Endothelial cell of umbilical vein (primary cell): ENCODE measurements around the gene TOP2B. TPM values are rescaled to one million over a fixed set of nuclear protein-coding genes. Genes with fewer than 3 reads are reported as not detected.

Source experiments
- BruUV-seq: library from RNA; stranded (reverse); fragments of 400-500 nt; replicated peaks from 2 replicates; lab custom pipeline; 2021; lab: Mats Ljungman, UMichigan
- CTCF ChIA-PET: fragments of 300-600, 350-600 bp; sonication (Branson Sonifier 250); formaldehyde crosslinking; loops from one replicate; lab custom pipeline; 2021; ENCODE audit warnings: antibody characterized with exemption, inconsistent platforms; lab: Charles Lee
- POLR2A ChIA-PET: fragments of 300-600, 350-600 bp; sonication (Branson Sonifier 250); formaldehyde crosslinking; loops from one replicate; lab custom pipeline; 2021; ENCODE audit warnings: antibody characterized with exemption, inconsistent platforms; lab: Charles Lee
- DNase-seq: peaks from one replicate; pipeline ENCODE4 v3.0.0-alpha.2; 2011; ENCODE audit warnings: low read depth, low spot score
- FAIRE-seq: peaks from 2 replicates; lab custom pipeline; 2011; peaks lifted over from hg19 to GRCh38; lab: Jason Lieb, UNC
- H2AFZ ChIP-seq: 2 replicates; pipeline ENCODE4 v1.6.0; 2012; ENCODE audit warnings: low read depth, low read length, control low read depth, inconsistent platforms
- H3K27ac ChIP-seq: 2 replicates; pipeline ENCODE4 v1.5.1; 2011; ENCODE audit warnings: low read depth, mild to moderate bottlenecking, control low read depth, low read length, moderate library complexity; ENCODE audit not compliant: insufficient read depth
- H3K27me3 ChIP-seq, 2 experiments: 2 replicates each; pipeline versions ENCODE4 v1.6.0 to v1.6.1; 2011; ENCODE audit warnings: low read length in 2 of 2, mixed read lengths in 1 of 2; ENCODE audit not compliant: control insufficient read depth in 2 of 2, insufficient read depth in 2 of 2
- H3K36me3 ChIP-seq, 2 experiments: 2 replicates in 1 of 2; 3 replicates in 1 of 2; pipeline ENCODE4 v1.5.1; 2011; ENCODE audit warnings: low read length in 2 of 2, mild to moderate bottlenecking in 1 of 2, moderate library complexity in 1 of 2; ENCODE audit not compliant: control insufficient read depth in 2 of 2, insufficient read depth in 2 of 2; ENCODE audit errors: extremely low read depth in 1 of 2
- H3K4me1 ChIP-seq: 3 replicates; pipeline ENCODE4 v1.5.1; 2011; ENCODE audit warnings: mild to moderate bottlenecking, low read length; ENCODE audit not compliant: control insufficient read depth, insufficient read depth; ENCODE audit errors: extremely low read depth
- H3K4me2 ChIP-seq: 2 replicates; pipeline ENCODE4 v1.6.1; 2011; ENCODE audit warnings: low read length, control low read depth, mixed read lengths; ENCODE audit not compliant: insufficient read depth
- H3K4me3 ChIP-seq, 3 experiments: fragments of 200-600 bp in 1 of 3; sonication (generic), shearing (Covaris generic) in 1 of 3; replicated peaks in 1 of 3; 2 replicates each; pipeline ENCODE4 v1.5.1; 2011 to 2016; ENCODE audit warnings: control low read depth in 3 of 3, low read length in 3 of 3, mild to moderate bottlenecking in 2 of 3, inconsistent platforms in 1 of 3, low read depth in 1 of 3, moderate library complexity in 1 of 3; ENCODE audit not compliant: insufficient read depth in 1 of 3
- H3K79me2 ChIP-seq: 2 replicates; pipeline ENCODE4 v1.6.0; 2012; ENCODE audit warnings: low read length, inconsistent platforms; ENCODE audit not compliant: control insufficient read depth, insufficient read depth
- H3K9ac ChIP-seq: replicated peaks from 2 replicates; pipeline ENCODE3; 2011; ENCODE audit warnings: low read length, control low read depth; ENCODE audit not compliant: insufficient read depth; ENCODE audit errors: extremely low read depth
- H3K9me1 ChIP-seq: replicated peaks from 3 replicates; pipeline ENCODE4 v1.6.0; 2011; ENCODE audit warnings: mild to moderate bottlenecking, low read length; ENCODE audit not compliant: control insufficient read depth, insufficient read depth; ENCODE audit errors: extremely low read depth
- H3K9me3 ChIP-seq: replicated peaks from 2 replicates; pipeline ENCODE4 v1.5.1; 2012; ENCODE audit warnings: low read length, inconsistent platforms; ENCODE audit not compliant: control insufficient read depth, insufficient read depth
- H4K20me1 ChIP-seq: replicated peaks from 2 replicates; pipeline ENCODE3; 2011; ENCODE audit warnings: mild to moderate bottlenecking, low read length; ENCODE audit not compliant: control insufficient read depth, insufficient read depth; ENCODE audit errors: extremely low read depth
- CTCF ChIP-seq, 2 donors: IDR thresholded peaks; 1 replicate in 1 of 2; 2 replicates in 1 of 2; pipeline ENCODE4 v1.5.1; 2011; ENCODE audit warnings: low read length in 2 of 2, mild to moderate bottlenecking in 2 of 2, moderate library complexity in 2 of 2, control low read depth in 1 of 2, inconsistent platforms in 1 of 2, low read depth in 1 of 2; ENCODE audit not compliant: insufficient read depth in 1 of 2; ENCODE audit errors: extremely low read depth in 1 of 2
- EZH2 ChIP-seq: IDR thresholded peaks from 2 replicates; pipeline ENCODE4 v1.6.1; 2012; ENCODE audit warnings: borderline replicate concordance, low read depth, mild to moderate bottlenecking, moderate library complexity, low read length, inconsistent platforms; ENCODE audit not compliant: severe bottlenecking
- FOS ChIP-seq: IDR thresholded peaks from 2 replicates; pipeline ENCODE4 v1.6.1; 2011; ENCODE audit warnings: mild to moderate bottlenecking, low read length, moderate library complexity, borderline replicate concordance; ENCODE audit not compliant: insufficient read depth
- GATA2 ChIP-seq: IDR thresholded peaks from 2 replicates; pipeline ENCODE4 v1.7.0; 2011; ENCODE audit warnings: low read depth, mild to moderate bottlenecking, moderate library complexity, mixed read lengths, low read length; ENCODE audit not compliant: insufficient read length, insufficient read depth
- JUN ChIP-seq: IDR thresholded peaks from 2 replicates; pipeline ENCODE4 v1.6.1; 2011; ENCODE audit warnings: borderline replicate concordance, low read depth; ENCODE audit not compliant: insufficient read length, insufficient read depth
- MAX ChIP-seq: IDR thresholded peaks from 2 replicates; pipeline ENCODE4 v1.6.1; 2011; ENCODE audit not compliant: insufficient read depth, insufficient read length
- MYC ChIP-seq: IDR thresholded peaks from one replicate; pipeline ENCODE4 v1.6.1; 2011; ENCODE audit warnings: mild to moderate bottlenecking, low read depth, low read length
- POLR2A ChIP-seq: IDR thresholded peaks from 2 replicates; pipeline ENCODE4 v1.6.1; 2012; ENCODE audit warnings: low read depth, mild to moderate bottlenecking, control low read depth, low read length
- POLR2AphosphoS5 ChIP-seq: IDR thresholded peaks from 2 replicates; pipeline ENCODE4 v1.6.1; 2012; ENCODE audit warnings: low read depth, mild to moderate bottlenecking, control low read depth, low read length, moderate library complexity; ENCODE audit not compliant: insufficient read depth
- dilution Hi-C: fragments of 300-500 bp; cut with MboI; formaldehyde crosslinking; loops from one replicate; pipeline ENCODE4 v1.15.0; 2019; ENCODE audit warnings: low sequenced_read_pairs; ENCODE audit not compliant: extremely low pct_ligation_motif_present
- intact Hi-C: fragments of 100-400 bp; cut with micrococcal nuclease; formaldehyde crosslinking; loops from one replicate; pipeline ENCODE4 v1.10.0; 2022
- polyA plus RNA-seq, 4 experiments: library from polyadenylated mRNA; depleted of rRNA in 3 of 4; stranded (reverse) in 3 of 4; unstranded in 1 of 4; fragments of >200 nt; gene quantifications; 2 replicates each; pipeline versions ENCODE4 v1.2.1 to v1.2.3, GENCODE V29; 2011 to 2012; ENCODE audit warnings: missing spikeins in 1 of 4
- total RNA-seq: library from RNA; stranded (reverse); gene quantifications from 2 replicates; pipeline ENCODE4 v1.2.3, GENCODE V29; 2021

TOP2B gene
- total and polyA plus RNA-seq, 2 donors (not counting 3 experiments of a cell fraction or from before 2014, with no cell fraction given), result 20.4 to 98.9 TPM

DNA sequence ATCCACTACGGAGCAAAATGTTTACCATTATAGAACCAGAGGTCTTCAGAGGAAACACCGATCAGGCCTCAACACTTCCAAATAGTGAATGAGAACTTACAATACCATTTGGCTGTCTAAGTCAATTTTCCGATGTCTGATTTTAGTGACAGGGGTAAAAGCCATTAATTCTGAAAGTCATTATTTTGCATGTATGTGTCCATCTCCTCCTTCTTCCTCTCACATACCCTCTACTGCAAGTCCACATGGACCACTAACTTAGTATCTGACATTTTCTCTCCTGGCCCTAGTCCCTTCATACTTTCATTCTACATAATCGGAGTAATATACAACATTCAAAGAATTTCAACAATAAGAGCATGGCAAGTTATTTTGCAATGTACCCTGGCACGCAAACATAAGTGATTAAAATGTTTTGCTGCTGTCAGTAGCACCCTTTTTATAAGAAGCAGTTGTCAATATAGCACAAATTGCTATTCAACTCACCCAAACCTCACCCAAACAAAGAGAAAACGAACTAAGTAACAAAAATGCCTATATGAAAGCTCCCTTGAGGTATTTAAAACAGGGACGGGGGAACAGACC lies 1.9 kb downstream of the TOP2B start:
- peaks cover 18% of the 10 kb centered on the region for H4K20me1 ChIP-seq
- BruUV-seq, result TSS peak; percentile 16
- peaks cover 19% of the 10 kb centered on the region for H3K4me1 ChIP-seq
- no peaks in the 10 kb centered on the region for H3K27me3 ChIP-seq
- intact Hi-C loops (loop anchor here (2.0 to 5.0 kb wide), 3 partner anchors 14 to 194 kb away; no protein-coding TSS in a partner anchor), dilution Hi-C loops (no loop called here)
- no peak for FAIRE-seq
- H3K4me2 ChIP-seq, result peak overlapping the region; percentile 99
- CTCF ChIA-PET, result interaction anchor here (1.3 to 1.5 kb wide), 2 partner anchors 26 to 121 kb away, joined by 3 to 5 read pairs; partner anchors contain the start of gene NGLY1
- H3K9me3 ChIP-seq, result no peaks in the 10 kb centered on the region
- POLR2A ChIA-PET, result no interaction called here
- H3K4me3 ChIP-seq, result peak overlapping the region; percentile 83 to 98 (median 92)
- no peaks in the 10 kb centered on the region for H3K9me1 ChIP-seq
- no peak for TF ChIP-seq EZH2
- no peak for TF ChIP-seq CTCF (IDR thresholded peaks at IDR 0.05; ENCODE audit: extremely low read depth in 1 of 2, insufficient read depth in 1 of 2, low read depth in 1 of 2, low read length in 2 of 2)
- no peak for TF ChIP-seq MAX
- no peak for TF ChIP-seq JUN
- no peak for TF ChIP-seq GATA2
- no peak for TF ChIP-seq POLR2A
- no peak for TF ChIP-seq FOS
- TF ChIP-seq POLR2AphosphoS5, result no peak
- no peak for TF ChIP-seq MYC
- no peak for DNase-seq
- H3K36me3 ChIP-seq, result no peaks in the 10 kb centered on the region
- H3K79me2 ChIP-seq, result peaks cover 53% of the 10 kb centered on the region
- peak overlapping the region; percentile 87 for H3K9ac ChIP-seq
- H2AFZ ChIP-seq, result no peak overlapping the region
- H3K27ac ChIP-seq, result no peak overlapping the region
